Stimulated activated memory B cell treated with anti-CD40 and anti-IgM and Interleukin-4, amounts not matched to agents 10 μg/mL and 1 μg/mL and 100 μg/mL, for 72 hours (primary cell): Measurements from ENCODE around the gene PA2G4.
"Not testable (repeated sequence)": the region's sequence is repeated elsewhere in the genome, so short reads cannot be mapped to it uniquely, and the experiment has no call there.

Experiments
- ATAC-seq: fragments of 150-1000 bp; cut with Tn5 transposase; 2 replicates; pipeline ENCODE4 v1.10.0; 2021
- H3K27ac Mint-ChIP-seq: one replicate; pipeline ENCODE4 v1.8.0; 2022; ENCODE audit warnings: mild to moderate bottlenecking, mixed read lengths
- H3K27me3 Mint-ChIP-seq: one replicate; pipeline ENCODE4 v1.8.0; 2022; ENCODE audit warnings: mixed read lengths
- H3K36me3 Mint-ChIP-seq: one replicate; pipeline ENCODE4 v1.8.0; 2022; ENCODE audit warnings: mixed read lengths
- H3K4me1 Mint-ChIP-seq: one replicate; pipeline ENCODE4 v1.8.0; 2022; ENCODE audit warnings: mixed read lengths
- H3K4me3 Mint-ChIP-seq: one replicate; pipeline ENCODE4 v1.8.0; 2022; ENCODE audit warnings: mild to moderate bottlenecking, moderate library complexity, mixed read lengths
- H3K9me3 Mint-ChIP-seq: one replicate; pipeline ENCODE4 v1.8.0; 2022; ENCODE audit warnings: mixed read lengths

Gene PA2G4

DNA sequence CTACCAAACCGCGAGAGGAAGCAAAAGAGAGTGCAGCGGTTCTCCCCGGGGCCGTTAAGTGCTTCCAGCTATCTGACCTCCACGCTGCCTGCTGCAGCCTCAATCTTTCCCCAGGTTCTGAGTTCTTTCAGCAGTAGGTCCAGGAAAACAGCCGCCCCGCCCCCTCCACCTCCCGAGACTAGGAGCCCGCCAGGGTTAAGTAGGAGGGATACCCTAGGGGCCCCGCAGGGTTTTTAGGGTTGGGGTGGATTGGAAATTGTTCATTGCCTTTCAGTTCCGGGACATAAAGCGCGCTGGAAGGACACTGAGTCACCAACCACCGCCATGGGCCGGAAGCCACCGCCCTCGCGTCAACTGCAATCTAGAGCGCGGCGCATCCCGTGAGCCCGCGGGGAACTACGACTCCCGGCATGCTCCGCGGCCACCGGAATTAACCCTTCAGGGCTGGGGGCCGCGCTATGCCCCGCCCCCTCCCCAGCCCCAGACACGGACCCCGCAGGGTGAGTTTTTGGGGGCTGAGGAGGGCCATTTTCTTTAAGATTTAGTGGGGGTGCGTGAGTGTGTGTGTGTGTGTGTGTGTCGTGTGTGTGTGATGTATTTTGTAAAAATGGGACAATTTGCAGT, 47.9 kb downstream of the PA2G4 start, which contains the start of gene MYL6B:
TSS of gene MYL6B (plus strand) at position 456 of the 624 bp plus-strand sequence. CDS start 1,332 bp downstream, outside the sequence.
- Mint-ChIP-seq H3K36me3 (peaks cover 10% of the 10 kb centered on the region), H3K9me3 (no peaks in the 10 kb centered on the region), H3K27ac (peak within 1 kb of the TSS; percentile 97), H3K4me3 (peak within 1 kb of the TSS; percentile 92), H3K27me3 (no peaks in the 10 kb centered on the region), H3K4me1 (peaks cover 49% of the 10 kb centered on the region)
- ATAC-seq: peak; percentile 94

DNA sequence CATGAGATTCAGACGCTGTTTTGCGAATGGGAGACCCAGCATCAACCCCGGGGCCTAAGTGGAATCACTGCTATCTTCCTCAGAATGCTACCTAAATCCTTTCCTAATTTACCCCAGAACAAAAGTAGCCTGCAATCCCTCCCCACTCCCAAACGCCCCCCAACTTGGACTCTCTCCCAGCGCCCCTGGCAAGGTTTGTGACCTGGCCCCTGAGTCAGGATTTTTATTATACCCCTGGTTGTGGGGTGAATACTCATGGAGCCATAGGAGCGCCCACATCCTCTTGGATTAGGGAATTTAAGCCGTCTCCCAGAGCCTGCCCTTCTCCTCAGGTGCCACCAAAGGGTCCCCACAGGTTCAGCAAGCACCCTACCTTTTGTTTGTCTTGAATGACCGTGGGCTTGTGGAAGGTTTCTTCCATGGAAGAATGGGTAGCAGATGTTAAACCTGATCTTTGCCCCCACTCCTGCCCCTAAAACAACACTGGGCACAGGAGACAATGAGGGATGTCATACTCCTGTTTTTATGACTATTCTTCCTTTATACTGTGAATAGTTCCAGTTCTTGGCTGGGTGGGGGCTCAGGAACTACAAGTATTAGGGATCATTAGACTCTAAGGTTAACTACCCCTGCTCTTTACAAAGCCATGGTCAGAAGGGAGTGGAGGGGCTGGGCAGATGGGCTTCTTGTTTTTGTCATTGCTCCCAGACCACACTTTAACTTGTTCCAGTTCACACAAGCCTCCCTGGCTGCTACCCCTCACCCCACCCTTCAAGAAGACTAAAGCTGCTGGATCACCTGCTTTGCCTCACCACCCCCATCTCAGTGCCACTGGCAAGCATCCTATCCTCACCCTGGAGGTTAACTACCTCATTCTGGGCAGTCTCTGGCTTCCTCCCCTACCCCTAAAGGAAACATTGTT, 48.7 kb downstream of the PA2G4 start:
- no peaks in the 10 kb centered on the region for H3K27me3 Mint-ChIP-seq
- H3K36me3 Mint-ChIP-seq: peaks cover 11% of the 10 kb centered on the region
- peaks cover 52% of the 10 kb centered on the region for H3K4me1 Mint-ChIP-seq
- ATAC-seq: no peak
- peak overlapping the region; percentile 92 for H3K4me3 Mint-ChIP-seq
- peak overlapping the region; percentile 97 for H3K27ac Mint-ChIP-seq
- H3K9me3 Mint-ChIP-seq: no peaks in the 10 kb centered on the region

DNA sequence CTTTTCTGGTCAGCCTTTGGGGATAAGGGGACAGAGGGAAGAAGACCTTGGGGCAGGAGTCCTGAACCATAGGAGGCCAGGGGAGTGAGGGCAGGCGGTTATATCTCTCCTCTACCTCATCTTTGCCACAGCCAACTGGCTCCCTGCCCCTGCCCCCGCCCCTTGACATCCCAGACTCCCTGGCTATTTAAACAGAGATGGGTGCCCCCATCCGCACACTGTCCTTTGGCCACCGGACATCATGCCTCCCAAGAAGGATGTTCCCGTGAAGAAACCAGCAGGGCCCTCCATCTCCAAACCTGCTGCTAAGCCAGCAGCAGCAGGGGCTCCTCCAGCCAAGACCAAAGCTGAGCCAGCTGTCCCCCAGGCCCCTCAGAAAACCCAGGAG, 49.3 kb downstream of the PA2G4 start:
- H3K27ac Mint-ChIP-seq: peak overlapping the region; percentile 97
- H3K27me3 Mint-ChIP-seq: no peaks in the 10 kb centered on the region
- H3K4me3 Mint-ChIP-seq: peak overlapping the region; percentile 92
- H3K4me1 Mint-ChIP-seq: peaks cover 52% of the 10 kb centered on the region
- H3K9me3 Mint-ChIP-seq: no peaks in the 10 kb centered on the region
- ATAC-seq: no peak
- peaks cover 17% of the 10 kb centered on the region for H3K36me3 Mint-ChIP-seq

DNA sequence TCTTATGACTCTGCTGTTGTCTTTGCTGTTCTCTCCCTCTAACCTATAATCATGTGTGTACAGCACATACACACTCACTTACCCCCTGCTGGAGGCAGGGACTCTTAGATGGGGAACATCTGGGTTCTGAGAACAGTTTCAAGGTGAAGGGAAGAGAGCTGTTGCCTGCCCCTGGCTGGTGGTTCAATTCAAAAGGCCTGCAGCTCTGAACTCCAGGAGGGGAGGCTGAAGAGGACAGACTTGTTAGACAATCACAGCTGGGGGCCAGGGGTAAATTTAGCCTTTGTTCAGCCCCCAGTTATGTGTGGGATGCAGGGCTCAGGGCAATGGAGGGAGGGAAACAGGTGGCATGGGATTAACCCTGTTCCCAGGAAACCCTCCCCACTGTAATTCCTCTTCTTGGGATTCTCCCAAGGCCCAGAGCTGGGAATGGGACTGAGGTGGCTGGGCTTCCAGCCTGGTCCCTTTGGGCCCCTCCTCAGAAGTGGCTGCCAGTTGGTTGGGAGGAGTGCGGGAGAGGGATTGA, 50.0 kb downstream of the PA2G4 start:
- Mint-ChIP-seq H3K9me3 (no peaks in the 10 kb centered on the region), H3K27me3 (no peaks in the 10 kb centered on the region), H3K4me1 (peaks cover 58% of the 10 kb centered on the region), H3K27ac (peak overlapping the region; percentile 97), H3K36me3 (peaks cover 23% of the 10 kb centered on the region), H3K4me3 (no peak overlapping the region)
- ATAC-seq: no peak

- no peaks in the 10 kb centered on the region for H3K27me3 Mint-ChIP-seq
- peaks cover 63% of the 10 kb centered on the region for H3K4me1 Mint-ChIP-seq
- ATAC-seq: no peak
- no peaks in the 10 kb centered on the region for H3K9me3 Mint-ChIP-seq
- H3K27ac Mint-ChIP-seq: peak overlapping the region; percentile 97
- peaks cover 28% of the 10 kb centered on the region for H3K36me3 Mint-ChIP-seq
- H3K4me3 Mint-ChIP-seq: no peak overlapping the region
These were observed 50.5 kb downstream of the PA2G4 start for GRCh38 chr12:56154818-56155217.

DNA sequence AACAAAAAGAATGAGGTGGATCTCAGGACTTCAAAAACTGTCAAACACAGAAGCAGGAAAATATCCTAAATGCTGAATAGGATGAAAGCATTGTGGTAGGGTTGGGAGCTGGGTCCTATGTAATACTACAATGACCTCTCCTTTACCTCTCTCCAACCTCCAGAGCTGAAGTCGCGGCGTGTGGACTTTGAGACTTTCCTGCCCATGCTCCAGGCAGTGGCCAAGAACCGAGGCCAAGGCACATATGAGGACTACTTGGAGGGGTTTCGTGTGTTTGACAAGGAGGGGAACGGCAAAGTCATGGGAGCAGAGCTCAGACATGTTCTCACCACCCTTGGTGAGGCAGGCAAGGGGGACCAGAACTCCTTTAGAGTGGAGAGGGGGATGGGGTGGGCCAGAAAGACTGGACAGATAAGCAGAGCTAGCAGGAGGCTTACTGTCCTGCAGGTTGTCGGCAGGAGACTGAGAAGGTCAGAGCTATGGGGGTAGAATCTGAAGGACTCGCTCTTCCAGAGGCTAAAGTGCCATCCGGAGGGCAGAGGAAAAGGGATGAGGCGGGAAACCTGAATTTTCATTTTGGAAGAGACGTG, 51.0 kb downstream of the PA2G4 start:
- no peak for ATAC-seq
- H3K27me3 Mint-ChIP-seq: no peaks in the 10 kb centered on the region
- H3K4me3 Mint-ChIP-seq: no peak overlapping the region
- peaks cover 68% of the 10 kb centered on the region for H3K4me1 Mint-ChIP-seq
- peaks cover 34% of the 10 kb centered on the region for H3K36me3 Mint-ChIP-seq
- H3K9me3 Mint-ChIP-seq: no peaks in the 10 kb centered on the region
- peak overlapping the region; percentile 97 for H3K27ac Mint-ChIP-seq

DNA sequence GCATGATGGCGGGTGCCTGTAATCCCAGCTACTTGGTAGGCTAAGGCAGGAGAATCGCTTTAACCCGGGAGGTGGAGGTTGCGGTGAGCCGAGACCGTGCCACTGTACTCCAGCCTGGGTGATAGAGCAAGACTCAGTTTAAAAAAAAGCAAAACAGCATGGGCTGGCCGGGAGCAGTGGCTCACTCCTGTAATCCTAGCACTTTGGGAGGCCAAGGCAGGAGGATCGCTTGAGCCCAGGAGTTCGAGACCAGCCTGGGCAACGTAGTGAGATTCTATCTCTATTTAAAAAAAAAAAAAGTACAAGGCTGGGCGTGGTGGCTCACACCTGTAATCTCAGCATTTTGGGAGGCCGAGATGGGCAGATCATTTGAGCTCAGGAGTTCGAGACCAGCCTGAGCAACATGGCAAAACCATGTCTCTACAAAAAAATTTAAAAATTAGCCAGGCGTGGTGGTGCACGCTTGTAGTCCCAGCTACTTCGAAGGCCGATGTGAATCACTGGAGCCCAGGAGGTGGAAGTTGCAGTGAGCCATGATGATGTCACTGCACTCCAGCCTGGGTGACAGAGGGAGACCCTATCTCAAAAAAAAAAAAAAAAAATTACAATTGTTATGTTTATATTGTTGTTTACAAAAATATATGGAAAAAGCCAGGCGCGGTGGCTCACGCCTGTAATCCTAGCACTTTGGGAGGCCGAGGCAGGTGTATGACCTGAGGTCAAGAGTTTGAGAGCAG, 52.3 kb downstream of the PA2G4 start:
- Mint-ChIP-seq H3K27ac (peak overlapping the region; percentile 93), H3K4me1 (peaks cover 68% of the 10 kb centered on the region), H3K36me3 (peaks cover 45% of the 10 kb centered on the region), H3K4me3 (peak overlapping the region; percentile 95)
- not testable (repeated sequence) for ATAC-seq, H3K9me3 Mint-ChIP-seq, H3K27me3 Mint-ChIP-seq

DNA sequence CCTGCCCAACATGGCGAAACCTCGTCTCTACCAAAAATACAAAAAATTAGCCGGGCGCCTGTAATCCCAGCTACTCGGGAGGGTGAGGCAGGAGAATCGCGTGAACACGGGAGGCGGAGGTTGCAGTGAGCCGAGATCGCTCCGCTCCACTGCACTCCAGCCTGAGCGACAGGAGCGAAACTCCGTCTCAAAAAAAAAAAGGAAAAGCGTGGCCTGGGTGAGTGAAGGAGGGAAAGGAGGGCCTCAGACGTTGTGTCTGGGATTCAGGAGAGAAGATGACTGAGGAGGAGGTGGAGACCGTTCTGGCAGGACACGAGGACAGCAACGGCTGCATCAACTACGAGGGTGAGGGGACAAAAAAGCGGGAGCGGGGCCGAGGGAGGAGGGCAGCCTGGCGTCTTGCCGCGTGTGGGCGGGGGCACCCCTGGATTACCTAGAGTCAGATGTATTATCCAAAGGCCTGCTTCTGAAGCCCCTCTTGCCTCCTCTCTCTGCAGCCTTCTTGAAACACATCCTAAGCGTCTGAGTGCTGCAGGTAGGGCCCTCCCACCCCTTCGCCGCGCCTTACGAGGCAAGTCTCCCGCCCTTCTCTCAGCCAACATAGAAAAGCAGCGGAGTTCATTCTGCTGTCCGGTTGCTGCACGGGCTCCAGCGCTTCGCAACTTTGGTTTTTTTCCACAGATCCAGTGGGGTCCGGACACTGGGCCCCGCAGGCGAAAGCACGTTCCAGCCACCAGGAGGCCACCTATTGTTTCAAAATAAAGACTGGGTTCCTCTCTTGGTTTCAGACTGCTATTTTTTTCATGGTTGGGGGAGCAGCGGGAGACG, 53.1 kb downstream of the PA2G4 start:
- Mint-ChIP-seq H3K9me3 (no peaks in the 10 kb centered on the region), H3K27me3 (no peaks in the 10 kb centered on the region), H3K4me3 (peak overlapping the region; percentile 95), H3K27ac (peak overlapping the region; percentile 93), H3K36me3 (peaks cover 51% of the 10 kb centered on the region), H3K4me1 (peaks cover 67% of the 10 kb centered on the region)
- peak; percentile 77 for ATAC-seq

DNA sequence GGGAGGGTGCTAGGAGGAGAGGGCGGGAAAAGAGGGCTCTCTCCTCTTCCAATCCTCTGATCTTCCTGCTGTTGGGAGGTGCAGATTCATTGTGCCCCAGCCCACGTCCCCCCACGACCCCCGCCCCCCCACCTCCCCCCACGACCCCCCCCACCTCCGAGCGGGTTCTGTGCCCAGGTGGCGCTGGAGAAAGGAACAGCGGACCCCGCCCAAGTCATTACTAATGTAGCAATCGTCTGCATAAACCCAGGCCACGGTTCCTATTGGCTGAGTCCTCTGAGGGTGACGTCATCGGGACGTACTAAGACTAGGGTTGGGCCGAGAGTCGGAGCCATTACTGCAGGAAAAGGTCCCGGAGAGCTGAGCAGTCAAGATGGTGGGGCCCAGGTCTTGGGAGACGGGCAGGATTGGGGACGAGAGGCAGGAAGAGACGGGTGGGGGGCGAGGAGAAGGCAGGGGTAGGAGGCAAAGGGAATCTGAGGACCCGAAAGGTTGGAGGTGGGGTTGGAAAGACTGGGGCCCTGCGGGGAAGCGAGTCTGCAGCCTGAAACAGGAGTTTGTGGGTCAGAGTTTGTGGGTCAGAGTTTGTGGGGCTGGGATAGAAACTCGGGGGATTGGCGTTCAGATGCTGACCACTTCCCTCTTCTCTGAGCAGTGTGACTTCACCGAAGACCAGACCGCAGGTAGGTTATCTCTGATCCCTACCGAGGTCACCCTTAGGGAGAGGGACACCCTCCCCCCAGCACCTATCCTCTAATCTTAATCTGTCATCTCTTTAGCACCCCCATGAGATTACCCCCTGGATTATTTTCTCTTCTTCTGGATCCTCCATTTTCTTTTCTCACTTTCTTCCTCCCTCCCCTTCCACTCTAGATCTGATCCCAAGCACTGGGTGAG, 53.9 kb downstream of the PA2G4 start, which contains the start of gene MYL6:
TSS of gene MYL6 (plus strand) at position 331 of the 897 bp plus-strand sequence. CDS start at position 374, 43 bp downstream.
- ATAC-seq: peak; percentile 95
- H3K4me1 Mint-ChIP-seq: peaks cover 64% of the 10 kb centered on the region
- H3K27ac Mint-ChIP-seq: peak within 1 kb of the TSS; percentile 93
- H3K27me3 Mint-ChIP-seq: no peaks in the 10 kb centered on the region
- peak within 1 kb of the TSS; percentile 95 for H3K4me3 Mint-ChIP-seq
- H3K9me3 Mint-ChIP-seq: no peaks in the 10 kb centered on the region
- H3K36me3 Mint-ChIP-seq: peaks cover 58% of the 10 kb centered on the region

DNA sequence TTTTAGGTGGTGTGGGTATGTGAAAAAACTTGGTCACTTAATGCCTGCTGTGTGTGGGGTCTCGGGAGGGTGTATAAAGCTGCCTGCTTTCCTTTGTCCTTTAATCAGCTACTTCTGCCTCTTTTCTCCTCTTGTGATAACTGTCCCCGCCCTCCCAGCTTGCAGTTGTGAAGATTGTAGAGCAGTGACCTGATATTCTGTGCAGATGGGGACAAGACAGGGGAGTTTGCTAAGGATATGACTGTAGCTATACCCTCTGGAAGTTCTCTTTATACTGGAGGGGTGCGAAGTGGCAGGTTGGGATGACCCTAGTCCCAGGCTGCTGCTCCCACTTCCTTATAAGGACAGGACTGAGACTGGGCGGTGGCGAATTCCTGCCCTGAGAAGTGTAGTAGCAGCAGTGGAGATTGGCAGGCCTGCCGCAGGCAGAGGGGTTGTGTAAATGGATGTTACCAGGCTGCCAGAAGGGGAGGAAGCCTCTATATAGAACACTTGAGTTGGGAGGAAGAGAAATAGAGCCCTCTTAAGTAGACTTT, 54.6 kb downstream of the PA2G4 start:
- Mint-ChIP-seq H3K4me3 (peak overlapping the region; percentile 95), H3K9me3 (no peaks in the 10 kb centered on the region), H3K4me1 (peaks cover 57% of the 10 kb centered on the region), H3K27me3 (no peaks in the 10 kb centered on the region), H3K27ac (peak overlapping the region; percentile 93), H3K36me3 (peaks cover 65% of the 10 kb centered on the region)
- no peak for ATAC-seq

GRCh38 chr12:56159482-56160192, 55.3 kb downstream of the PA2G4 start:
- ATAC-seq: no peak
- Mint-ChIP-seq H3K4me1 (peaks cover 56% of the 10 kb centered on the region), H3K9me3 (no peaks in the 10 kb centered on the region), H3K27me3 (no peaks in the 10 kb centered on the region), H3K4me3 (peak overlapping the region; percentile 95), H3K36me3 (peaks cover 72% of the 10 kb centered on the region), H3K27ac (peak overlapping the region; percentile 93)

DNA sequence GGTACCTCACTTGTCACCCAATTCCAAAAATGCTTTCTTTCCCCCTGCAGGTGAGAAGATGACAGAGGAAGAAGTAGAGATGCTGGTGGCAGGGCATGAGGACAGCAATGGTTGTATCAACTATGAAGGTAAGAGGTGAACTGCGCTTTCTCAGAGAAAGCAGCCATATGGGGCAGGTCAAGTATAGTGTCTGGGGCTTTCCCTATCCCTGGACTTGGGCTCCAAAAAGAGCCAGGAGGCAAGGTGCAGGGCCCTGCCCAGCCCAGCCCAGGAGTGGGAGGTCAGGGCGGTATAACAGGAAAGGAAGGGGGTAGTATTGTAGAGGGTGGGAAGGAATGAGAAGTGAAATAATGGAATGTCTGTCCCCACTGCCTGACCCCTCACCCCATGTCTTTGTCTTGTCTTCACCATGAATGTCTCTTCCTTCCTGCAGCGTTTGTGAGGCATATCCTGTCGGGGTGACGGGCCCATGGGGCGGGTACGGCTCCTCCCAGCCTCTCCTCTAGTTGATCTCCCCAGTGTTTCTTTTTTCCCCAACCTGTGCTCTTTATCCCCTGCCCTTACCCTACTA, 55.9 kb downstream of the PA2G4 start:
- Mint-ChIP-seq H3K9me3 (no peaks in the 10 kb centered on the region), H3K27me3 (no peaks in the 10 kb centered on the region), H3K4me1 (peaks cover 50% of the 10 kb centered on the region), H3K27ac (peak overlapping the region; percentile 93), H3K4me3 (peak overlapping the region; percentile 95), H3K36me3 (peaks cover 68% of the 10 kb centered on the region)
- ATAC-seq: no peak
